AG09319 (cell line): Measurements from ENCODE around the gene CDC14B.
A peak's percentile ranks its signal among the peaks of the same experiment; 100 is the strongest.
"Not testable (repeated sequence)": the region's sequence is repeated elsewhere in the genome, so short reads cannot be mapped to it uniquely, and the experiment has no call there.

ENCODE experiments used
- DNase-seq: peaks from one replicate; pipeline ENCODE4 v3.0.0-alpha.2; 2010; ENCODE audit warnings: low read depth; ENCODE audit errors: extremely low read depth
- TF ChIP-seq, protein P1 (sequence below): IDR thresholded peaks from 2 replicates; pipeline ENCODE4 v1.5.1; 2011; ENCODE audit warnings: low read depth, mild to moderate bottlenecking, inconsistent platforms, low read length, moderate library complexity

CDC14B gene

DNA sequence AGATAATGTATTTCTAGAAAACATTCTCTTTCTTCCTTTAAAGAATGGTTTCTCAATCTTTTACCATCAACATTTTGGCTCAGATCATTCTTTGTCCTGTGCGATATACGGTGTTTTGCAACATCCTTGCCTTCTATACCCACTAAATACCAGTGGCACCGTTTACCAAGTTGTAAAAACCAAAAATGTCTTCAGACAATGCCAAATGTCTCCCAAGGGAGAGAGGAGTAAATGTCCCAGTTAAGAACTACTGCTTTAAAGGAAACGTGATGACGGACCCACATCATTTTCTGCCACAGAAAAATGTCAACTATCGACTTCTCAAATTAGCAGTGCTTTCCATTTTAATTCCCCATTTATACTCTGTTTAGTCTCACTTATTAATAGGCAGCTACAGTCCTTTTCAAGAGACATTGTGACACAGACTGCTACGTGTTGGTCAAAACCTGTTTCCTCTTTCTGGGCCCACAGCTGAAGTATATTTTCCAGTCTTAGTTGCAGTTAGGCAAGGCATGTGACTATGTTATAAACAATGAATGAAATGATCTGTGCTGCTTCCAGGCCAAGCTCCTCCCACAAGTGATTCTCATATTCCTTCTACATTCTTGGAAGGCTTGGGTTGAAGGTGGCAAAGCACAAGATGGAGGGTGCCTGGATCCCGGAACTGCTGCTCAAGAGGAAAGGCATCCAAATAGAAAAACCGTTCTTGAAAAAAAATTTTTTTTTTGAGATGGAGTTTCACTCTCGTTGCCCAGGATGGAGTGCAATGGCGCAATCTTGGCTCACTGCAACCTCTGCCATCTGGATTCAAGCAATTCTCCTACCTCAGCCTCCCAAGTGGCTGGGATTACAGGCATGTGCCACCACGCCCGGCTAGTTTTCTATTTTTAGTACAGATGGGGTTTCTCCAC lies 26.7 kb upstream of the CDC14B start:
- TF ChIP-seq, protein P1, sequence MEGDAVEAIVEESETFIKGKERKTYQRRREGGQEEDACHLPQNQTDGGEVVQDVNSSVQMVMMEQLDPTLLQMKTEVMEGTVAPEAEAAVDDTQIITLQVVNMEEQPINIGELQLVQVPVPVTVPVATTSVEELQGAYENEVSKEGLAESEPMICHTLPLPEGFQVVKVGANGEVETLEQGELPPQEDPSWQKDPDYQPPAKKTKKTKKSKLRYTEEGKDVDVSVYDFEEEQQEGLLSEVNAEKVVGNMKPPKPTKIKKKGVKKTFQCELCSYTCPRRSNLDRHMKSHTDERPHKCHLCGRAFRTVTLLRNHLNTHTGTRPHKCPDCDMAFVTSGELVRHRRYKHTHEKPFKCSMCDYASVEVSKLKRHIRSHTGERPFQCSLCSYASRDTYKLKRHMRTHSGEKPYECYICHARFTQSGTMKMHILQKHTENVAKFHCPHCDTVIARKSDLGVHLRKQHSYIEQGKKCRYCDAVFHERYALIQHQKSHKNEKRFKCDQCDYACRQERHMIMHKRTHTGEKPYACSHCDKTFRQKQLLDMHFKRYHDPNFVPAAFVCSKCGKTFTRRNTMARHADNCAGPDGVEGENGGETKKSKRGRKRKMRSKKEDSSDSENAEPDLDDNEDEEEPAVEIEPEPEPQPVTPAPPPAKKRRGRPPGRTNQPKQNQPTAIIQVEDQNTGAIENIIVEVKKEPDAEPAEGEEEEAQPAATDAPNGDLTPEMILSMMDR, result no peak
- DNase-seq, result peak; percentile 96

- no peak for DNase-seq
- TF ChIP-seq, protein P1, result no peak
Observed at GRCh38 chr9:96644137-96644536, 24.5 kb upstream of the CDC14B start.

DNA sequence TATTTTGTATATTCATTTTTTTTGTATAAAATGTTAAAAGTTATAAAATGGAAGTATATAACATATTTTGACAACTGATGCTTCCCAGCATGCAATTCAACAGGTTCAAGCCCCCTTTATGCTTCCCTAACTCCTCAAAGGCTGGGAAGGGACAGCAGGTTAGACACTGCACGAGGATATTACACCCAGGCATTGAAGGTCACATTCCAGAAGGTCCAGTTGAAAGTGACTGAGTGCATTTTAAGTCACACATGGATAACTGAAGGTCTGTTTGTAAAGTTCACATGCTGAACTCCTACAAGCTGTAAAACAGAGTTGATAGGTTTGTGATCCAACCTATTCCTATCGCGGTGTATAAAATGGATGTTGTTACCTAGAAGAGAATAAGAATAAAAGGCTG lies 21.9 kb upstream of the CDC14B start:
- TF ChIP-seq, protein P1, result no peak
- DNase-seq, result no peak

DNA sequence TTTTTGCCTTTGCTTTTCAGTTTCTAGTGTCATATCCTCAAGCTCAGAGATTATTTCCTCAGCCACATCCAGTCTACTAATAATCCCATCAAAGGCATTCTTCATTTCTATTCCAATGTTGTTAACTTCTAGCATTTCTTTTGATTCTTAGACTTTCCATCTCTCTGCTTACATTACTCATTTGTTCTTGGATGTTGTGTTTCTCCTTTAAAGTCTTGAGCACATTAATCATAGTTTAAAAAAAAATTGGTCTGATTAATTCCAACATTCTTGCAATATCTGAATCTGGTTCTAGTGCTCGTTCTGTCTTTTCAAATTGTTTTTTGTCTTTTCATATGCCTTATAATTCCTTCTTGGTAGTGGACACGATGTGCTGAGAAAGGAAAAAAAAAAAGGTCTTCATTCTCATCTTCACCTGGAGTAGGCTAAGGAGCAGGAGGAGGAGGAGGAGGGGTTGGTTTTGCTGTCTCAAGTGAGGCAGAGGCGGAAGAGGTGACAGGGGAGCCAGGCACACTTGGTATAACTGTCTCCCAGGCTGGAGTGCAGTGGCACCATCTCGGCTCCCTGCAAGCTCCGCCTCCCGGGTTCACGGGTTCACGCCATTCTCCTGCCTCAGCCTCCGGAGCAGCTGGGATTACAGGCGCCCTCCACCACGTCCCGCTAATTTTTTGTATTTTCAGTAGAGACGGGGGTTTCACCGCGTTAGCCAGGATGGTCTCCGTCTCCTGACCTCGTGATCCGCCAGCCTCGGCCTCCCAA lies 19.1 kb upstream of the CDC14B start:
- TF ChIP-seq, protein P1, result no peak

DNA sequence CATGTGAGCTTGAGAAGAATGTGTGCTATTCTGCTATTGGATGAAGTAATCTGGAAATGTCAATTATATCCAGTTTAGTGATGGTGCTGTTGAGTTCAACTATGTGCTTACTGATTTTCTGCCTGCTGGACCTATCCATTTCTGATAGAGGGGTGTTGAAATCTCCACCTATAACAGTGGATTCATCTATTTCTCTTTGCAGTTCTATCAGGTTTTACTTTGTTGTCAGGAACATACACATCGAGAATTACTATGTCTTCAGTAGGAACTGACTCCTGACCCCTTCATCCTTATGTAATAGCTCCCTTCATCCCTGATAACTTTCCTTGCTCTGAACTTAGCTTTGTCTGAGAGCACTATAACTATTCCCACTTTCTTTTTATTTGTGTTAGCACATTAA lies 16.7 kb upstream of the CDC14B start:
- TF ChIP-seq, protein P1, result no peak
- DNase-seq, result no peak

More for the DNA sequence above, 19.1 kb upstream of the CDC14B start:
- DNase-seq, result no peak

DNA sequence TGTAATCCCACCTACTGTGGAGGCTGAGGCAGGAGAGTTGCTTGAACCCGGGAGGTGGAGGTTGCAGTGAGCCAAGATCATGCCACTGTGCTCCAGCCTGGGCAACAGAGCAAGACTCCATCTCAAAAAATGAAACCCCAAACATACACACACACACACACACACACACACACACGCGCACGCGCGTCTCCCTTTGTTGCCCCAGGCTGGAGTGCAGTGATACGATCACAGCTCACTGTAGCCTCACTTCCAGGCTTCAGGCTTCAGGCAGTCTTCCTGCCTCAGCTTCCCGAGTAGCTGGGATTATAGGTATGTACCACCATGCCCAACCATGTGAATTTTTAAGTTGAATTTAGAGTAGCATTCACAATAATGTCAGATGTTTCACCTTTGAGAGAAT lies 13.9 kb upstream of the CDC14B start:
- not testable (repeated sequence) for DNase-seq

- TF ChIP-seq, protein P1, result no peak
- DNase-seq, result no peak
Observed at GRCh38 chr9:96626912-96627311, 7.3 kb upstream of the CDC14B start.
